Trophoblast cell (in vitro differentiated cells and primary cell): ENCODE results near the gene KLK3.

Source experiments
- DNase-seq, 2 donors: peaks; one replicate each; pipeline ENCODE4 v3.0.0-alpha.2; 2016
- H2AFZ ChIP-seq: 2 replicates; pipeline ENCODE4 v1.6.1; 2013; ENCODE audit warnings: low read length, moderate library complexity, mild to moderate bottlenecking; ENCODE audit not compliant: insufficient read depth, poor library complexity
- H2AK5ac ChIP-seq: 2 replicates; pipeline ENCODE4 v1.6.1; 2013; ENCODE audit warnings: mild to moderate bottlenecking, low read length
- H2BK120ac ChIP-seq: 2 replicates; pipeline ENCODE4 v1.6.1; 2013; ENCODE audit warnings: low read length, mild to moderate bottlenecking, moderate library complexity; ENCODE audit not compliant: insufficient read depth, poor library complexity
- H2BK12ac ChIP-seq: 2 replicates; pipeline ENCODE4 v1.6.1; 2013; ENCODE audit warnings: mild to moderate bottlenecking, low read length, moderate library complexity
- H2BK5ac ChIP-seq: 2 replicates; pipeline ENCODE4 v1.6.1; 2013; ENCODE audit warnings: low read length, low read depth, moderate library complexity, mild to moderate bottlenecking; ENCODE audit not compliant: poor library complexity
- H3K14ac ChIP-seq: 2 replicates; pipeline ENCODE4 v1.6.1; 2013; ENCODE audit warnings: mild to moderate bottlenecking, low read length
- H3K18ac ChIP-seq: 2 replicates; pipeline ENCODE4 v1.6.1; 2013; ENCODE audit warnings: mild to moderate bottlenecking, low read length
- H3K23ac ChIP-seq: 2 replicates; pipeline ENCODE4 v1.6.1; 2013; ENCODE audit warnings: low read length
- H3K27ac ChIP-seq: 2 replicates; pipeline ENCODE4 v1.5.1; 2013; ENCODE audit warnings: low read depth, mild to moderate bottlenecking, inconsistent platforms, low read length, moderate library complexity
- H3K27me3 ChIP-seq: 2 replicates; pipeline ENCODE4 v1.6.1; 2013; ENCODE audit warnings: inconsistent platforms, mild to moderate bottlenecking, low read length, moderate library complexity; ENCODE audit not compliant: insufficient read depth
- H3K36me3 ChIP-seq, 2 experiments: 1 replicate in 1 of 2; 2 replicates in 1 of 2; pipeline ENCODE4 v1.6.1; 2013; ENCODE audit warnings: low read length in 2 of 2, mild to moderate bottlenecking in 2 of 2, moderate library complexity in 1 of 2; ENCODE audit not compliant: insufficient read depth in 2 of 2, control insufficient read depth in 1 of 2
- H3K4ac ChIP-seq: 2 replicates; pipeline ENCODE4 v1.6.1; 2013; ENCODE audit warnings: low read depth, mild to moderate bottlenecking, low read length, moderate library complexity
- H3K4me1 ChIP-seq, 2 experiments: 1 replicate in 1 of 2; 2 replicates in 1 of 2; pipeline ENCODE4 v1.6.1; 2013; ENCODE audit warnings: low read length in 2 of 2, mild to moderate bottlenecking in 2 of 2, moderate library complexity in 1 of 2; ENCODE audit not compliant: insufficient read depth in 2 of 2, control insufficient read depth in 1 of 2
- H3K4me2 ChIP-seq: 2 replicates; pipeline ENCODE4 v1.6.1; 2013; ENCODE audit warnings: inconsistent platforms, mild to moderate bottlenecking, low read length, moderate library complexity
- H3K4me3 ChIP-seq: 2 replicates; pipeline ENCODE4 v1.5.1; 2013; ENCODE audit warnings: mild to moderate bottlenecking, low read depth, low read length, inconsistent platforms
- H3K79me1 ChIP-seq: one replicate; pipeline ENCODE4 v1.6.1; 2013; ENCODE audit warnings: low read length
- H3K79me2 ChIP-seq: 2 replicates; pipeline ENCODE4 v1.6.1; 2013; ENCODE audit warnings: low read length, mild to moderate bottlenecking; ENCODE audit not compliant: control insufficient read depth, insufficient read depth, poor library complexity
- H3K9ac ChIP-seq: 2 replicates; pipeline ENCODE4 v1.6.1; 2013; ENCODE audit warnings: mild to moderate bottlenecking, low read length
- H3K9me3 ChIP-seq: 2 replicates; pipeline ENCODE4 v1.6.1; 2013; ENCODE audit warnings: low read depth, mild to moderate bottlenecking, control low read depth, inconsistent platforms, low read length; ENCODE audit not compliant: insufficient read depth
- H4K12ac ChIP-seq: 2 replicates; pipeline ENCODE4 v1.6.1; 2013; ENCODE audit warnings: low read depth, mild to moderate bottlenecking, low read length, moderate library complexity
- H4K8ac ChIP-seq: 2 replicates; pipeline ENCODE4 v1.6.1; 2013; ENCODE audit warnings: low read depth, mild to moderate bottlenecking, low read length, moderate library complexity
- H4K91ac ChIP-seq: one replicate; pipeline ENCODE4 v1.6.1; 2013; ENCODE audit warnings: low read depth, mild to moderate bottlenecking, low read length, moderate library complexity
- WGBS: extraction: QIAGEN DNeasy Blood & Tissue Kit; methylation state at CpG from one replicate; pipeline ENCODE4 v1.1.7; 2013; ENCODE audit warnings: missing lambda C conversion rate; ENCODE audit not compliant: insufficient read length, insufficient coverage; ENCODE audit errors: extremely low coverage; 5-methylcytosine and 5-hydroxymethylcytosine counted together

KLK3 gene

DNA sequence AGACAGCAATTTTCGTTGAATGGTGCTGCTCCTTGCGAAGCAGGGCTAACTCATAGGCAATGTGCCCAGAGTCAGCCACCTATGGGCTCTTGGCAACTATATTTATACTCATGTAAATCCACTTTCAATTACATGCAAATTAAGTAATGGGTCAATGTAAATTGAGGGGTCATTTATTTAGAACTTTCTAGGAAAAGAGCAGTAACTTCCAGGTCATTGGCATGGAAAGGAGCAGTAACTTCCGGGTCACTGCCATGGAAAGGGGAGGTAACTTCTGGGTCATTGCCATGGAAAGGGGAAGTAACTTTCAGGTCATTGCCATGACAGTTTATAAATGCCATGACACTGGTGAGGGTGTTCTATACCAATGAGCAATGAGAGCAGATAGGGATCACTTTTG lies 44.9 kb downstream of the KLK3 start:
- Histone ChIP-seq H3K9ac (no peak overlapping the region), H3K9me3 (peaks cover 4% of the 10 kb centered on the region)
- WGBS = no CpG with 5 or more reads among the region's 3 CpGs

DNA sequence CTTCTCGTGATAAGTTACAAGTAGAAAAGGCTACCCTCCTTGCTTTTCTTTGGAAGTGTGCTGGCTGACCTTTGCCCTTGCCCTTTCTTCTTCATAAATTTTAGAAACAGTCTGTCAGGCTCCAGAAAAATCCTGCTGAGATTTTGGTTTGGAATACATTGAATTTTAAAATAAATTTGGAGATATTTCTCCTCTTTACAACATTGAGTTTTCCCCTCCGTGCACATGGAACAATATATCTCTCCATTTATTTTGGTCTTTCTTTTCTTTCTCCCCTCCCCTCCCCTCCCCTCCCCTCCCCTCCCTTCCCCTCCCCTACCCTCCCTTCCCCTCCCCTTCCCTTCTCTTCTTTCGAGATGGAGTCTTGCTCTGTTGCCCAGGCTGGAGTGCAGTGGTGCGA lies 47.9 kb downstream of the KLK3 start:
- no peak overlapping the region for H2BK120ac ChIP-seq
- no peak overlapping the region for H2AK5ac ChIP-seq
- no peak overlapping the region for H2BK5ac ChIP-seq
- H2BK12ac ChIP-seq = no peak overlapping the region
- no peak overlapping the region for H3K23ac ChIP-seq
- H4K91ac ChIP-seq = no peak overlapping the region
- no peaks in the 10 kb centered on the region for H3K4me1 ChIP-seq
- no peak overlapping the region for H4K12ac ChIP-seq
- no peaks in the 10 kb centered on the region for H3K79me2 ChIP-seq
- H2AFZ ChIP-seq = no peak overlapping the region
- H4K8ac ChIP-seq = no peak overlapping the region
- H3K9ac ChIP-seq = no peak overlapping the region
- no peak overlapping the region for H3K18ac ChIP-seq
- H3K14ac ChIP-seq = no peak overlapping the region
- H3K4me3 ChIP-seq = no peak overlapping the region
- no peaks in the 10 kb centered on the region for H3K79me1 ChIP-seq
- no peak for DNase-seq
- H3K4ac ChIP-seq = no peak overlapping the region
- H3K27ac ChIP-seq = no peak overlapping the region
- H3K4me2 ChIP-seq = no peak overlapping the region
- WGBS = no CpG with 5 or more reads among the region's 4 CpGs
- peaks cover 2% of the 10 kb centered on the region for H3K27me3 ChIP-seq
- H3K9me3 ChIP-seq = no peaks in the 10 kb centered on the region
- H3K36me3 ChIP-seq = no peaks in the 10 kb centered on the region

More for the DNA sequence above, 44.9 kb downstream of the KLK3 start:
- Histone ChIP-seq H2BK5ac (no peak overlapping the region), H3K4me1 (no peaks in the 10 kb centered on the region), H3K4me3 (no peak overlapping the region), H3K14ac (no peak overlapping the region), H2AFZ (no peak overlapping the region), H2BK120ac (no peak overlapping the region), H4K12ac (no peak overlapping the region), H3K4ac (no peak overlapping the region), H3K79me1 (no peaks in the 10 kb centered on the region), H3K27me3 (peaks cover 2% of the 10 kb centered on the region), H3K18ac (no peak overlapping the region), H2BK12ac (no peak overlapping the region), H3K79me2 (no peaks in the 10 kb centered on the region), H4K91ac (no peak overlapping the region), H3K23ac (no peak overlapping the region), H2AK5ac (no peak overlapping the region), H4K8ac (no peak overlapping the region), H3K4me2 (no peak overlapping the region), H3K36me3 (no peaks in the 10 kb centered on the region), H3K27ac (no peak overlapping the region)
- no peak for DNase-seq

DNA sequence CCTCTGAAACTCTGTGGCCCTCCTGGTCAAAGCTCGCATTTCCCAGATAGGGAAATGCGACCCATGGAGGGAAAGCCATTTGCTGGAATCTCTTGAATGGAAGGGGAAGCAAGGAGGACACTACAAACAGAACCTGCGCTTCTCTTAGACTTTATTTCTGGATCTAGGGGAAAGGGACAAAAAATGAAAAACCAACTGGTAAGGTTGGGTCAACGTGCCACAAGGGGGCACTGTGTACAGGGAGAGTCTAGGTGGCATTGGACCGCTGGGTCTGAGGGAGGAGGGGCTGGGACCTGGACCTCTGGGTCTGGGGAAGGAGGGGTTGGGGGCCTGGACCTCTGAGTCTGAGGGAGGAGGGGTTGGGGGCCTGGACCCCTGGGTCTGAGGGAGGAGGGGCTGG lies 51.5 kb downstream of the KLK3 start:
- Histone ChIP-seq H3K9ac (no peak overlapping the region), H2BK120ac (no peak overlapping the region), H3K27ac (no peak overlapping the region), H2BK5ac (no peak overlapping the region), H3K36me3 (no peaks in the 10 kb centered on the region), H2AFZ (no peak overlapping the region), H3K4me1 (peaks cover 0 to 4% of the 10 kb centered on the region in 2 experiments), H4K8ac (no peak overlapping the region), H3K79me2 (no peaks in the 10 kb centered on the region), H3K23ac (no peak overlapping the region), H3K18ac (no peak overlapping the region), H3K4ac (no peak overlapping the region), H4K12ac (no peak overlapping the region), H3K4me2 (no peak overlapping the region), H2AK5ac (no peak overlapping the region), H3K79me1 (no peaks in the 10 kb centered on the region), H3K14ac (no peak overlapping the region), H3K27me3 (peaks cover 6% of the 10 kb centered on the region), H3K4me3 (no peak overlapping the region), H3K9me3 (peaks cover 12% of the 10 kb centered on the region), H2BK12ac (no peak overlapping the region), H4K91ac (no peak overlapping the region)
- peak in 1 of 2 donors; percentile 9 for DNase-seq
- no CpG with 5 or more reads among the region's 5 CpGs for WGBS

DNA sequence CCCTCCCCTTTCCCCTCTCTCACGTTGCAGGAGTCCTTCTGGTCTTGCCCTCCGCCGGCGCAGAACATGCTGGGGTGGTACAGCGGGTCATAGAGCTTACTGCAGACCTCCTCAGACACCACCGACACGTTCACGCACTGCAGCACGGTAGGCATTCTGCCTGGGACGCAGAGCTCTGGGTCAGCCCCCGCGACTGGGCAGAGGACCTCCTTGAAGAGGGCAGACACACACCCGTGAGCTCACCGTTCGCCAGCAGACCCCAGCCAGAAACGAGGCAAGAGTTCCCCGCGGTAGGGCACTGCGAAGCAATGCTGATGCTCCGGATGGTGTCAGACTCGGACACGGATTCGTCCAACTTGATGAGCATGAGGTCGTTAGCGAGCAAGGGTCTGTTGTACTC lies 53.6 kb downstream of the KLK3 start:
- Histone ChIP-seq H3K4me1 (peaks cover 0 to 4% of the 10 kb centered on the region in 2 experiments), H3K79me2 (no peaks in the 10 kb centered on the region), H3K18ac (no peak overlapping the region), H3K4me3 (no peak overlapping the region), H2BK12ac (no peak overlapping the region), H3K14ac (no peak overlapping the region), H3K79me1 (no peaks in the 10 kb centered on the region), H4K8ac (no peak overlapping the region), H2AFZ (no peak overlapping the region), H3K23ac (no peak overlapping the region), H3K9ac (no peak overlapping the region), H3K4me2 (no peak overlapping the region), H2AK5ac (no peak overlapping the region), H3K4ac (no peak overlapping the region), H3K27ac (no peak overlapping the region), H2BK120ac (no peak overlapping the region), H2BK5ac (no peak overlapping the region), H4K12ac (no peak overlapping the region), H4K91ac (no peak overlapping the region), H3K27me3 (peaks cover 23% of the 10 kb centered on the region), H3K9me3 (peaks cover 14% of the 10 kb centered on the region), H3K36me3 (no peaks in the 10 kb centered on the region)
- no CpG with 5 or more reads among the region's 25 CpGs for WGBS
- no peak for DNase-seq
